AG10803 (cell line): ENCODE measurements around the gene RAX2.

Source experiments
- DNase-seq: peaks from one replicate; pipeline ENCODE4 v3.0.0; 2010; ENCODE audit warnings: low read depth
- H3K4me3 ChIP-seq: 2 replicates; pipeline ENCODE4 v1.5.1; 2011; ENCODE audit warnings: mild to moderate bottlenecking, low read length, control low read depth
- TF ChIP-seq, protein P1 (sequence below): conservative IDR thresholded peaks from 2 replicates; pipeline ENCODE4 v1.5.1; 2011; ENCODE audit warnings: mild to moderate bottlenecking, low read length, control low read depth, inconsistent platforms

The RAX2 gene

GRCh38 chr19:3814648-3815047, 42.6 kb upstream of the RAX2 start:
- DNase-seq: no peak
- no peak overlapping the region for H3K4me3 ChIP-seq
- TF ChIP-seq, protein P1, sequence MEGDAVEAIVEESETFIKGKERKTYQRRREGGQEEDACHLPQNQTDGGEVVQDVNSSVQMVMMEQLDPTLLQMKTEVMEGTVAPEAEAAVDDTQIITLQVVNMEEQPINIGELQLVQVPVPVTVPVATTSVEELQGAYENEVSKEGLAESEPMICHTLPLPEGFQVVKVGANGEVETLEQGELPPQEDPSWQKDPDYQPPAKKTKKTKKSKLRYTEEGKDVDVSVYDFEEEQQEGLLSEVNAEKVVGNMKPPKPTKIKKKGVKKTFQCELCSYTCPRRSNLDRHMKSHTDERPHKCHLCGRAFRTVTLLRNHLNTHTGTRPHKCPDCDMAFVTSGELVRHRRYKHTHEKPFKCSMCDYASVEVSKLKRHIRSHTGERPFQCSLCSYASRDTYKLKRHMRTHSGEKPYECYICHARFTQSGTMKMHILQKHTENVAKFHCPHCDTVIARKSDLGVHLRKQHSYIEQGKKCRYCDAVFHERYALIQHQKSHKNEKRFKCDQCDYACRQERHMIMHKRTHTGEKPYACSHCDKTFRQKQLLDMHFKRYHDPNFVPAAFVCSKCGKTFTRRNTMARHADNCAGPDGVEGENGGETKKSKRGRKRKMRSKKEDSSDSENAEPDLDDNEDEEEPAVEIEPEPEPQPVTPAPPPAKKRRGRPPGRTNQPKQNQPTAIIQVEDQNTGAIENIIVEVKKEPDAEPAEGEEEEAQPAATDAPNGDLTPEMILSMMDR: no peak

DNA sequence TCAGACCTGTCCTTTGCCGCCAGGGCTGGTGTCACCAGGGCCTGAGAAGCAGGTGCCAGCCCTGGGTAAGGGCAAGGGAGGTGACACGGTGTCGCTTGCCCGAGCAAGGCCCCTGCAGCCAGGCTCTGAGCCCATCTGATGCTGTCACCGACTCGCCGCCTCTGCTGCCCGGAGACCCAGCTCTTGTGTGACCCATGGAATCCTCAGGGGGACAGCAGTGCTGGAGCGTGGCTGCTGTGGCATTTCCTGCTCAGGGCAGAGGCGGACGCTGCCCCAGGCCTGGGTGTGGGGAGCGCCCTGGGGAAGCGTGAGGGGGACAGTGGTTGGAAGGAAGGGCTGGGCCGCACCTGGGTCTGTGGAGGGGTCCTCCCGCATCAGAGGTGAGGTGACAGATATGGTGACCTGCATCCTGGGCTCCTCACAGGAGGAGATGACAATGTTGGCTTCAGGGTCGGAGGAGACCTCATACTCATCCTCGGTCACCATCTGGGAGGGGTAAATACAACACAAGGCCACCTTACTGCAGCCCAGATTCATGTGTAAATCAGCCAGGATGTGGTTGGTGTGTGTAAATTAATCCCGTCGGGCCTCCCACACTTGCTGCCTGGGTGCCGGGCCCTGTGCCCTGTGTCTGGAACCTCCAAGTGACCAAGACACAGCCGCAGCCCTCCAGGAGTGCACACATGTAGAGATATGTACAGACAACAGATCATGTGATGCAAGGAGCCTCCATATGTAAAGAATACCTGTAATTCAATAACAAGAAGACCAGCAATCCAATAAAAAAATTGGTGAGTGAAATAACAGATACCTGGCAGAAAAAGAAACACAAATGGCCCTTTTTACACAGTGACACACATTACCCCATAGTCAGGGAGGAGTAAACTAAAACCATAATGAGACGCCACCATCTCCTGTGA, 41.7 kb upstream of the RAX2 start:
- no peak for DNase-seq
- TF ChIP-seq, protein P1: no peak
- H3K4me3 ChIP-seq: no peak overlapping the region

DNA sequence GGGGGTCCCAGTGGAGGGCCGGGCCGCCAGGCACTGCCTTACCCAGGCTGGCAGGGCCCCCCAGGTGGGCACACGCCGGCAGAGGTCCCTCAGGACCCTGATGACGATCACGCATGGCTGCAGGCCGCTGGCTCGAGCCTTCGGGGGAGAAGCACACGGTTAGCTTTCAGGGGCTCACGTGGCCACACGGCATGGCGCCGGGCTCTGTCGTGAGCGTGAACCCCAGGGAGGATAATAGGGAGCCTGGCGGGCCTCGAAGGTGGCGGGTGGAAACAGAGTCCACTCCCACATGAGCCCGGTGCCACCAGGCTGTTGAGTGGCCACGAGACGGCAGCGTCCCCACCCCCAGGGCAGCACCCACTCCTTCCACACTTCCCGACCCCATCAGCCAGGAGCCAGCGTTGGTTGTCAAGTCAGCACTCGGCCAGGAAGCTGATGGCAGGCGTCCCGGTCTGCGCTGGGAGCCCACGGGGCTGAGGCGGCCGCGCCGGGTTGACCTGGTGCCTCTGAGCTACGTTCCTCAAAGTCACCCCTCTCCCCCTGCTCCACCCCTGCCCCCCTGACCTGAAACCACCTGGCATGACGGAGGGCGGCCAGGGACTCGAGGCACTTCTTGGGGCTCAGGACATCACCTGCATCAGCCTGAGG, 38.8 kb upstream of the RAX2 start:
- DNase-seq: no peak
- H3K4me3 ChIP-seq: no peak overlapping the region
- TF ChIP-seq, protein P1: no peak

GRCh38 chr19:3809881-3810707, 38.1 kb upstream of the RAX2 start:
- H3K4me3 ChIP-seq: no peak overlapping the region
- no peak for DNase-seq
- TF ChIP-seq, protein P1: no peak

DNA sequence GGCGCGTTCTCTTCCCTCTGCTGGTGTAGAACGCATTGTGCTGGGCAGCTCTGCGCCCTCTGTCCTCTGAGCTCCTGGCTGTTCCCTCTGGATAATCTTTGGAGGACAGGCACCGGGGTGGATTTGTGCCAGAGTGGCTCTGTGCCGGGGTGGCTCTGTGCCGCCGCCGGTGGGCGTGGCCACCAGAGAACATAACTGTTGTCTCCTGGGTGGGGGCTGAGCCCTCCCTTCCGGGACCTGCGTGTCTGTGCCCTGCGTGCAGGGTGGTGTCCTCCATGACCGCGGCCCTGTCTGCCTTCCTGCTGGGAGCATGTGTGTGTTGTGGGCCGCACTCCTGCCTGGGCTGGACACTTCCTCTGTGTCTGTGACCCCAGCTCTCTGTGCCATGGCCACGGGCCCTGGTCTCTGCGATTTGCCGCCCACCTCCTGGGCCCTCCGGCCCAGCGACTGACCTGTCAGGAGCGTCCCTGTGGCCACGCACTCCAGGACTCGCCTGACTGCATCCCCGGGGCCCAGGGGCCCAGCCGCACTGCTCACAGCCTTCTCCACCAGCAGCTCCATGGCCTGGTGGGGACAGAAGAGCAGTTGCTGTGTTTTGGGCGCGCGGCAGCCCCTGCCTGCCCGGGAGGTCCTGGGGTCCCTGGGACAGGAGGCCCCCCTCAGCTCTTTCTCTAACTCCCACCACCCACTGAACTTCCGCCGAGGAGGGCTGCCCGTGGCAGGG, 36.6 kb upstream of the RAX2 start:
- TF ChIP-seq, protein P1: no peak
- DNase-seq: no peak
- no peak overlapping the region for H3K4me3 ChIP-seq

GRCh38 chr19:3807574-3808354, 35.7 kb upstream of the RAX2 start:
- no peak for DNase-seq
- TF ChIP-seq, protein P1: no peak

More at GRCh38 chr19:3807574-3808354, 35.7 kb upstream of the RAX2 start:
- no peak overlapping the region for H3K4me3 ChIP-seq
